Naive thymus-derived CD4-positive, alpha-beta T cell (primary cell): ENCODE results near the gene PIGZ. TPM values are rescaled to one million over a fixed set of nuclear protein-coding genes. Genes with fewer than 3 reads are reported as not detected.

Source experiments
- ATAC-seq: fragments of 150-1000 bp; cut with Tn5 transposase; 2 replicates; pipeline ENCODE4 v1.10.0; 2021; ENCODE audit warnings: mild to moderate bottlenecking, moderate library complexity
- CTCF ChIA-PET: fragments of 350-600 bp; sonication (Branson Sonifier 250); formaldehyde crosslinking; loops from one replicate; lab custom pipeline; 2021; ENCODE audit warnings: antibody characterized with exemption; lab: Charles Lee
- POLR2A ChIA-PET: fragments of 350-600 bp; sonication (Branson Sonifier 250); formaldehyde crosslinking; loops from one replicate; lab custom pipeline; 2021; ENCODE audit warnings: antibody characterized with exemption, inconsistent platforms; lab: Charles Lee
- DNase-seq, 9 donors: peaks; one replicate each; pipeline versions ENCODE4 v3.0.0 to v3.0.0-alpha.2; 2020 to 2022; ENCODE audit warnings: mixed read lengths in 1 of 9
- H3K27ac ChIP-seq: one replicate; pipeline ENCODE4 v1.7.0; 2013; ENCODE audit warnings: mild to moderate bottlenecking, low read depth, low read length, moderate library complexity
- H3K27me3 ChIP-seq, 2 donors: one replicate each; pipeline ENCODE4 v1.7.0; 2013; ENCODE audit warnings: low read length in 2 of 2, mild to moderate bottlenecking in 2 of 2, moderate library complexity in 2 of 2; ENCODE audit not compliant: control insufficient read depth in 2 of 2, insufficient read depth in 2 of 2
- H3K36me3 ChIP-seq, 3 experiments: 1 replicate in 2 of 3; 2 replicates in 1 of 3; pipeline ENCODE4 v1.7.0; 2013; ENCODE audit warnings: low read length in 3 of 3, mild to moderate bottlenecking in 3 of 3, moderate library complexity in 1 of 3; ENCODE audit not compliant: insufficient read depth in 3 of 3, control insufficient read depth in 2 of 3
- H3K4me1 ChIP-seq, 2 donors: one replicate each; pipeline ENCODE4 v1.7.0; 2013; ENCODE audit warnings: low read length in 2 of 2, mild to moderate bottlenecking in 2 of 2, moderate library complexity in 1 of 2; ENCODE audit not compliant: control insufficient read depth in 2 of 2, insufficient read depth in 2 of 2
- H3K4me3 ChIP-seq: 2 replicates; pipeline ENCODE4 v1.7.0; 2013; ENCODE audit warnings: mild to moderate bottlenecking, low read length
- H3K9me3 ChIP-seq, 3 experiments: 1 replicate in 2 of 3; 2 replicates in 1 of 3; pipeline ENCODE4 v1.7.0; 2013; ENCODE audit warnings: low read length in 3 of 3; ENCODE audit not compliant: control insufficient read depth in 2 of 3
- H3K27ac Mint-ChIP-seq, 9 donors: one replicate each; pipeline ENCODE4 v1.8.0; 2020 to 2022; ENCODE audit warnings: mixed read lengths in 9 of 9, mild to moderate bottlenecking in 8 of 9, moderate library complexity in 5 of 9, inconsistent platforms in 2 of 9
- H3K27me3 Mint-ChIP-seq, 5 donors: one replicate each; pipeline ENCODE4 v1.8.0; 2021 to 2022; ENCODE audit warnings: mixed read lengths in 5 of 5, mild to moderate bottlenecking in 1 of 5
- H3K36me3 Mint-ChIP-seq, 5 donors: one replicate each; pipeline ENCODE4 v1.8.0; 2020 to 2022; ENCODE audit warnings: mixed read lengths in 5 of 5, mild to moderate bottlenecking in 3 of 5, inconsistent platforms in 1 of 5
- H3K4me1 Mint-ChIP-seq, 7 donors: one replicate each; pipeline ENCODE4 v1.8.0; 2020 to 2022; ENCODE audit warnings: mixed read lengths in 7 of 7, mild to moderate bottlenecking in 3 of 7, inconsistent platforms in 1 of 7
- H3K4me3 Mint-ChIP-seq, 10 donors: one replicate each; pipeline ENCODE4 v1.8.0; 2020 to 2022; ENCODE audit warnings: mild to moderate bottlenecking in 10 of 10, mixed read lengths in 10 of 10, moderate library complexity in 6 of 10, inconsistent platforms in 2 of 10
- H3K9me3 Mint-ChIP-seq, 11 donors: one replicate each; pipeline ENCODE4 v1.8.0; 2020 to 2022; ENCODE audit warnings: mixed read lengths in 11 of 11, mild to moderate bottlenecking in 4 of 11, inconsistent platforms in 1 of 11, moderate library complexity in 1 of 11
- intact Hi-C, 2 donors: fragments of 100-400 bp; cut with micrococcal nuclease; formaldehyde crosslinking; loops; one replicate each; pipeline ENCODE4 v1.15.1; 2023
- polyA plus RNA-seq, 2 donors: library from polyadenylated mRNA; unstranded; fragments of 300-500 nt; fragmentation: Illumina TruSeq; gene quantifications; one replicate each; pipeline ENCODE4 v1.2.3, GENCODE V29; 2021
- total RNA-seq, 6 experiments: library from RNA in 5 of 6; stranded (reverse) in 5 of 6; gene quantifications; 1 replicate in 5 of 6; 2 replicates in 1 of 6; pipeline ENCODE4 v1.2.3 and lab custom pipeline; 2021 to 2026

Gene PIGZ
- total and polyA plus RNA-seq, 7 experiments from 2014 or later = 0.20 to 2.7 (median 0.78) TPM; not detected in 1

GRCh38 chr3:196920733-196921132 is 47.9 kb downstream of the PIGZ start:
- H3K27me3 ChIP-seq = no peaks in the 10 kb centered on the region
- Mint-ChIP-seq H3K4me3 (no peak overlapping the region), H3K9me3 (peaks cover 0 to 9% (median 3%) of the 10 kb centered on the region in 11 donors), H3K27ac (peak overlapping the region in 3 of 9 donors; percentile 0 to 34 (median 28)), H3K36me3 (peaks cover 0 to 20% (median 9%) of the 10 kb centered on the region in 5 donors), H3K27me3 (no peaks in the 10 kb centered on the region), H3K4me1 (no peaks in the 10 kb centered on the region)
- CTCF ChIA-PET = no interaction called here
- DNase-seq = no peak
- H3K4me1 ChIP-seq = no peaks in the 10 kb centered on the region
- peaks cover 0 to under 1% (median 0%) of the 10 kb centered on the region in 3 experiments for H3K36me3 ChIP-seq
- no peak overlapping the region for H3K4me3 ChIP-seq
- no peaks in the 10 kb centered on the region for H3K9me3 ChIP-seq
- intact Hi-C loops = no loop called here
- H3K27ac ChIP-seq = no peak overlapping the region
- ATAC-seq = no peak
- POLR2A ChIA-PET = no interaction called here

- peaks cover 0 to 12% (median 3%) of the 10 kb centered on the region in 11 donors for H3K9me3 Mint-ChIP-seq
- Histone ChIP-seq H3K27ac (no peak overlapping the region), H3K9me3 (no peaks in the 10 kb centered on the region), H3K36me3 (peaks cover 0 to 13% (median 0%) of the 10 kb centered on the region in 3 experiments), H3K4me3 (no peak overlapping the region), H3K27me3 (no peaks in the 10 kb centered on the region), H3K4me1 (no peaks in the 10 kb centered on the region)
- intact Hi-C loops = no loop called here
- ChIA-PET POLR2A (no interaction called here), CTCF (no interaction called here)
- H3K36me3 Mint-ChIP-seq = peaks cover 0 to 37% (median 21%) of the 10 kb centered on the region in 5 donors
- no peaks in the 10 kb centered on the region for H3K27me3 Mint-ChIP-seq
- H3K27ac Mint-ChIP-seq = peak overlapping the region in 1 of 9 donors; percentile 11
- no peak overlapping the region for H3K4me3 Mint-ChIP-seq
- H3K4me1 Mint-ChIP-seq = no peaks in the 10 kb centered on the region
- no peak for DNase-seq
- no peak for ATAC-seq
These were observed 49.7 kb downstream of the PIGZ start for GRCh38 chr3:196918968-196919367.

- peaks cover 0 to 12% (median 3%) of the 10 kb centered on the region in 11 donors for H3K9me3 Mint-ChIP-seq
- no peaks in the 10 kb centered on the region for H3K9me3 ChIP-seq
- POLR2A ChIA-PET = interaction anchor here (0.7 kb wide), 1 partner anchor 48 kb away, joined by 5 read pairs; no protein-coding TSS in a partner anchor
These were observed 51.6 kb downstream of the PIGZ start for GRCh38 chr3:196916995-196917394.

GRCh38 chr3:196916221-196916620 is 52.4 kb downstream of the PIGZ start:
- Mint-ChIP-seq H3K9me3 (peaks cover 0 to 12% (median 3%) of the 10 kb centered on the region in 11 donors), H3K27me3 (no peaks in the 10 kb centered on the region), H3K4me1 (peaks cover 0 to 1% (median 0%) of the 10 kb centered on the region in 7 donors), H3K36me3 (peaks cover 0 to 44% (median 24%) of the 10 kb centered on the region in 5 donors), H3K4me3 (no peak overlapping the region), H3K27ac (peak overlapping the region in 1 of 9 donors; percentile 38)
- ATAC-seq = no peak
- H3K4me1 ChIP-seq = no peaks in the 10 kb centered on the region
- no peaks in the 10 kb centered on the region for H3K27me3 ChIP-seq
- CTCF ChIA-PET = no interaction called here
- POLR2A ChIA-PET = no interaction called here
- H3K27ac ChIP-seq = no peak overlapping the region
- H3K9me3 ChIP-seq = no peaks in the 10 kb centered on the region
- peaks cover 0 to 20% (median 0%) of the 10 kb centered on the region in 3 experiments for H3K36me3 ChIP-seq
- intact Hi-C loops = no loop called here
- DNase-seq = no peak
- no peak overlapping the region for H3K4me3 ChIP-seq

More at GRCh38 chr3:196916995-196917394, 51.6 kb downstream of the PIGZ start:
- no peaks in the 10 kb centered on the region for H3K27me3 Mint-ChIP-seq
- Histone ChIP-seq H3K36me3 (peaks cover 0 to 15% (median 0%) of the 10 kb centered on the region in 3 experiments), H3K4me3 (no peak overlapping the region), H3K4me1 (no peaks in the 10 kb centered on the region), H3K27me3 (no peaks in the 10 kb centered on the region), H3K27ac (no peak overlapping the region)
- intact Hi-C loops = no loop called here
- DNase-seq (no peak), ATAC-seq (no peak)
- H3K4me3 Mint-ChIP-seq = no peak overlapping the region
- CTCF ChIA-PET = no interaction called here
- H3K36me3 Mint-ChIP-seq = peaks cover 0 to 43% (median 24%) of the 10 kb centered on the region in 5 donors
- H3K27ac Mint-ChIP-seq = peak overlapping the region in 3 of 9 donors; percentile 1 to 32 (median 13)
- no peaks in the 10 kb centered on the region for H3K4me1 Mint-ChIP-seq

GRCh38 chr3:196915375-196915774 is 53.3 kb downstream of the PIGZ start:
- Mint-ChIP-seq H3K4me1 (peaks cover 0 to 1% (median 0%) of the 10 kb centered on the region in 7 donors), H3K9me3 (peaks cover 0 to 12% (median 3%) of the 10 kb centered on the region in 11 donors), H3K4me3 (no peak overlapping the region), H3K27ac (no peak overlapping the region), H3K36me3 (peaks cover 5 to 48% (median 24%) of the 10 kb centered on the region in 5 donors), H3K27me3 (no peaks in the 10 kb centered on the region)
- H3K9me3 ChIP-seq = no peaks in the 10 kb centered on the region
- no peak overlapping the region for H3K27ac ChIP-seq
- no peak for DNase-seq
- intact Hi-C loops = no loop called here
- H3K36me3 ChIP-seq = peaks cover 0 to 20% (median 0%) of the 10 kb centered on the region in 3 experiments
- H3K4me1 ChIP-seq = no peaks in the 10 kb centered on the region
- ATAC-seq = no peak
- no peak overlapping the region for H3K4me3 ChIP-seq
- POLR2A ChIA-PET = no interaction called here
- CTCF ChIA-PET = no interaction called here
- H3K27me3 ChIP-seq = no peaks in the 10 kb centered on the region

- peaks cover 0 to 20% (median 0%) of the 10 kb centered on the region in 3 experiments for H3K36me3 ChIP-seq
- POLR2A ChIA-PET = no interaction called here
- no peak overlapping the region for H3K4me3 ChIP-seq
- Mint-ChIP-seq H3K4me1 (peaks cover 0 to 1% (median 0%) of the 10 kb centered on the region in 7 donors), H3K4me3 (no peak overlapping the region), H3K9me3 (peaks cover 0 to 12% (median 3%) of the 10 kb centered on the region in 11 donors), H3K36me3 (peaks cover 5 to 50% (median 24%) of the 10 kb centered on the region in 5 donors), H3K27me3 (no peaks in the 10 kb centered on the region), H3K27ac (no peak overlapping the region)
- ATAC-seq (no peak), DNase-seq (no peak)
- H3K27ac ChIP-seq = no peak overlapping the region
- intact Hi-C loops = no loop called here
- no peaks in the 10 kb centered on the region for H3K4me1 ChIP-seq
- H3K9me3 ChIP-seq = no peaks in the 10 kb centered on the region
- H3K27me3 ChIP-seq = no peaks in the 10 kb centered on the region
- CTCF ChIA-PET = interaction anchor here (0.5 kb wide), 1 partner anchor 56 kb away, joined by 4 read pairs; no protein-coding TSS in a partner anchor
These were observed 53.8 kb downstream of the PIGZ start for GRCh38 chr3:196914866-196915265.

GRCh38 chr3:196903740-196904139 is 64.9 kb downstream of the PIGZ start:
- Mint-ChIP-seq H3K4me3 (no peak overlapping the region), H3K27me3 (no peaks in the 10 kb centered on the region)

More at GRCh38 chr3:196903740-196904139, 64.9 kb downstream of the PIGZ start:
- CTCF ChIA-PET = interaction anchor here (1.0 kb wide), 1 partner anchor 66 kb away, joined by 3 read pairs; no protein-coding TSS in a partner anchor
- intact Hi-C loops = no loop called here
- H3K9me3 Mint-ChIP-seq = no peaks in the 10 kb centered on the region
- H3K4me1 Mint-ChIP-seq = peaks cover 0 to 12% (median 0%) of the 10 kb centered on the region in 7 donors
- Histone ChIP-seq H3K36me3 (peaks cover 0 to 60% (median 24%) of the 10 kb centered on the region in 3 experiments), H3K4me3 (no peak overlapping the region), H3K4me1 (no peaks in the 10 kb centered on the region), H3K27ac (no peak overlapping the region), H3K9me3 (no peaks in the 10 kb centered on the region), H3K27me3 (no peaks in the 10 kb centered on the region)
- peaks cover 14 to 42% (median 25%) of the 10 kb centered on the region in 5 donors for H3K36me3 Mint-ChIP-seq
- no peak for ATAC-seq
- no peak for DNase-seq
- H3K27ac Mint-ChIP-seq = peak overlapping the region in 1 of 9 donors; percentile 33
- POLR2A ChIA-PET = no interaction called here
